Tibial nerve (tissue), 3 donors: ENCODE measurements around the gene TENT4B.

Source experiments
- POLR2A ChIP-seq, 2 donors: fragments of 450-650 bp; IDR thresholded peaks; one replicate each; pipeline ENCODE4 v1.6.1; 2017; ENCODE audit warnings: antibody characterized with exemption in 2 of 2, mild to moderate bottlenecking in 2 of 2, moderate library complexity in 2 of 2
- TF ChIP-seq, protein P1 (sequence below), 5 experiments: fragments of 200-600 bp in 3 of 5; fragments of 450-650 bp in 2 of 5; sonication (generic) in 3 of 5; IDR thresholded peaks; one replicate each; pipeline ENCODE4 v1.5.1; 2016 to 2019; ENCODE audit warnings: antibody characterized with exemption in 5 of 5, mild to moderate bottlenecking in 3 of 5, moderate library complexity in 2 of 5

GRCh38 chr16:50219402-50219975 is 66.4 kb downstream of the TENT4B start:
- no peak for TF ChIP-seq POLR2A (IDR thresholded peaks at IDR 0.05)
- TF ChIP-seq, protein P1, sequence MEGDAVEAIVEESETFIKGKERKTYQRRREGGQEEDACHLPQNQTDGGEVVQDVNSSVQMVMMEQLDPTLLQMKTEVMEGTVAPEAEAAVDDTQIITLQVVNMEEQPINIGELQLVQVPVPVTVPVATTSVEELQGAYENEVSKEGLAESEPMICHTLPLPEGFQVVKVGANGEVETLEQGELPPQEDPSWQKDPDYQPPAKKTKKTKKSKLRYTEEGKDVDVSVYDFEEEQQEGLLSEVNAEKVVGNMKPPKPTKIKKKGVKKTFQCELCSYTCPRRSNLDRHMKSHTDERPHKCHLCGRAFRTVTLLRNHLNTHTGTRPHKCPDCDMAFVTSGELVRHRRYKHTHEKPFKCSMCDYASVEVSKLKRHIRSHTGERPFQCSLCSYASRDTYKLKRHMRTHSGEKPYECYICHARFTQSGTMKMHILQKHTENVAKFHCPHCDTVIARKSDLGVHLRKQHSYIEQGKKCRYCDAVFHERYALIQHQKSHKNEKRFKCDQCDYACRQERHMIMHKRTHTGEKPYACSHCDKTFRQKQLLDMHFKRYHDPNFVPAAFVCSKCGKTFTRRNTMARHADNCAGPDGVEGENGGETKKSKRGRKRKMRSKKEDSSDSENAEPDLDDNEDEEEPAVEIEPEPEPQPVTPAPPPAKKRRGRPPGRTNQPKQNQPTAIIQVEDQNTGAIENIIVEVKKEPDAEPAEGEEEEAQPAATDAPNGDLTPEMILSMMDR (IDR thresholded peaks at IDR 0.05), result no peak
